Prostate gland (tissue), 2 donors: ENCODE measurements around the gene PCDHGB7.

Experiments
- CTCF ChIP-seq, 4 experiments: fragments of 200-600 bp in 2 of 4; fragments of 450-650 bp in 2 of 4; sonication (generic) in 2 of 4; IDR thresholded peaks; 1 replicate in 3 of 4; 2 replicates in 1 of 4; pipeline ENCODE4 v1.5.1; 2016 to 2019; ENCODE audit warnings: antibody characterized with exemption in 4 of 4, mild to moderate bottlenecking in 2 of 4, moderate library complexity in 2 of 4
- POLR2A ChIP-seq: fragments of 450-650 bp; IDR thresholded peaks from one replicate; pipeline ENCODE4 v1.6.1; 2016; ENCODE audit warnings: antibody characterized with exemption, mild to moderate bottlenecking

DNA sequence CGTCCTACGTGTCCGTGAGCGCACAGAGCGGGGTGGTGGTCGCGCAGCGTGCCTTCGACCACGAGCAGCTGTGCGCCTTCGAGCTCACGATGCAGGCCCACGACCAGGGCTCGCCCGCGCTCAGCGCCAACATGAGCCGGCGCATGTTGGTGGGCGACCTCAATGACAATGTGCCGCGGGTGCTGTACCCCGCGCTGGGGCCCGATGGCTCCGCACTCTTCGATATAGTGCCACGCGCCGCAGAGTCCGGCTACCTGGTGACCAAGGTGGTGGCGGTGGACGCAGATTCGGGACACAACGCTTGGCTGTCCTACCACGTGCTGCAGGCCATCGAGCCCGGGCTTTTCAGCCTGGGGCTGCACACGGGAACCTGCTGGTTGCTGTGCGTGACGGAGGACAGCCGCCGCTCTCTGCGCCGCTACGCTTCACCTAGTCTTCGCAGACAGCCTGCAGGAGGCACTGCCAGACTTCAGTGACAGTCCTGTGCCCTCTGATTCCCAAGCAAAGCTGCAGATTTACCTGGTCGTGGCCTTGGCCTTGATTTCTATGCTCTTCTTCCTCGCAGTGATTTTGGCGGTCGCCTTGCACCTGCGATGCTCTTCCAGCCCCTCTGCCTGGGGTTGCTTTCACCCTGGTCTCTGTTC, 10.4 kb downstream of the PCDHGB7 start:
- TF ChIP-seq CTCF (IDR thresholded peaks at IDR 0.05) (no peak), POLR2A (no peak)
